ENCODE measurements around the gene ABCC6. TPM values are rescaled to one million over a fixed set of nuclear protein-coding genes. Genes with fewer than 3 reads are reported as not detected.
"Not testable (repeated sequence)": the region's sequence is repeated elsewhere in the genome, so short reads cannot be mapped to it uniquely, and the experiment has no call there.

The ABCC6 gene
- total and polyA plus RNA-seq, 2 of the 4 experiments (the other 2 are of a cell fraction), result 0.36 to 1.3 TPM

DNA sequence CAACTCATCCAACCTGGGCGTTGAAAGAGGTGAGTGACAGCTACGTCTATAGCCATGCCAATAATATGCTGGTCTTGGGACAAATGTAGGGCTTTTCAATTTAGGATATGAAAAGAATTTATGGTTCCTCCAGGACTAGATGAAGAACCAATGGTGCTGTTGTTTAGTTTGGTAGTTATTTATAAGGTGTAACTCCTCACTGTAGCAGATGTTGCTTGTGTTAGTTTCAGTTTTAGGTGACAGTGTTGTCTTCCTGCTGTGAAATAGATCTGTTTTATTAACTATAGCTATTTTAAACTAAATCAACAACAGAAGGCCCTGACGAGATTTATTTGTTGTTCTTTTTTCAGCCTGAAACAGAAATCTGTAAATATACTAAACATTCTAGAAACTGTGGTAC, 24.1 kb upstream of the ABCC6 start:
- H3K27ac ChIP-seq (ENCODE audit: insufficient read depth, low read length); H3K18ac ChIP-seq (ENCODE audit: low read depth, low read length); H3K14ac ChIP-seq (replicated peaks; ENCODE audit: low read depth, low read length); H2BK15ac ChIP-seq (ENCODE audit: low read depth, low read length); H2BK20ac ChIP-seq (ENCODE audit: low read depth, low read length); H3K23ac ChIP-seq (ENCODE audit: low read depth, low read length); H4K8ac ChIP-seq (ENCODE audit: low read depth in 2 of 2, low read length in 2 of 2); H3K9me3 ChIP-seq (ENCODE audit: control insufficient read depth, insufficient read depth, low read length); H2BK120ac ChIP-seq (ENCODE audit: low read depth, low read length); intact Hi-C loops (cut with micrococcal nuclease); in situ Hi-C loops (cut with MboI; ENCODE audit: low sequenced_read_pairs); H3K4me3 ChIP-seq (ENCODE audit: insufficient read depth, low read depth, low read length); H4K91ac ChIP-seq (ENCODE audit: insufficient read depth, low read depth, low read length); H3K56ac ChIP-seq (ENCODE audit: extremely low read depth, insufficient read depth, low read length); H3K27me3 ChIP-seq (ENCODE audit: control insufficient read depth, insufficient read depth, low read length); H3K4me2 ChIP-seq (ENCODE audit: low read depth, low read length); BruUV-seq (replicated peaks); H3K79me1 ChIP-seq (ENCODE audit: low read depth in 1 of 2, low read length in 2 of 2); H4K5ac ChIP-seq (ENCODE audit: low read depth, low read length); CTCF ChIA-PET; H2AK5ac ChIP-seq (ENCODE audit: low read depth, low read length); H2BK5ac ChIP-seq (ENCODE audit: low read depth, low read length, poor library complexity, severe bottlenecking); H3K4me1 ChIP-seq (ENCODE audit: control insufficient read depth, insufficient read depth, low read length); H3K9me1 ChIP-seq (ENCODE audit: insufficient read depth, low read length); H3K9ac ChIP-seq (ENCODE audit: low read depth, low read length); H2AK9ac ChIP-seq (replicated peaks; ENCODE audit: low read depth, low read length, poor library complexity); dilution Hi-C loops (cut with HindIII; ENCODE audit: low sequenced_read_pairs, unreplicated experiment); H3K36me3 ChIP-seq (ENCODE audit: control insufficient read depth, insufficient read depth, low read length); H3K4ac ChIP-seq (ENCODE audit: low read depth, low read length); POLR2A ChIA-PET (ENCODE audit: unreplicated experiment); H4K20me1 ChIP-seq (ENCODE audit: insufficient read depth, low read length); DNase-seq; H2AFZ ChIP-seq (replicated peaks; ENCODE audit: low read length, poor library complexity): not testable (repeated sequence)
- no CpG with 5 or more reads among the region's 3 CpGs for WGBS, 2 experiments (ENCODE audit: extremely low coverage in 2 of 2, insufficient read length in 1 of 2)
- ATAC-seq (ENCODE audit: low read depth), result peak; percentile 1; the same call in 1 of the 2 replicates

DNA sequence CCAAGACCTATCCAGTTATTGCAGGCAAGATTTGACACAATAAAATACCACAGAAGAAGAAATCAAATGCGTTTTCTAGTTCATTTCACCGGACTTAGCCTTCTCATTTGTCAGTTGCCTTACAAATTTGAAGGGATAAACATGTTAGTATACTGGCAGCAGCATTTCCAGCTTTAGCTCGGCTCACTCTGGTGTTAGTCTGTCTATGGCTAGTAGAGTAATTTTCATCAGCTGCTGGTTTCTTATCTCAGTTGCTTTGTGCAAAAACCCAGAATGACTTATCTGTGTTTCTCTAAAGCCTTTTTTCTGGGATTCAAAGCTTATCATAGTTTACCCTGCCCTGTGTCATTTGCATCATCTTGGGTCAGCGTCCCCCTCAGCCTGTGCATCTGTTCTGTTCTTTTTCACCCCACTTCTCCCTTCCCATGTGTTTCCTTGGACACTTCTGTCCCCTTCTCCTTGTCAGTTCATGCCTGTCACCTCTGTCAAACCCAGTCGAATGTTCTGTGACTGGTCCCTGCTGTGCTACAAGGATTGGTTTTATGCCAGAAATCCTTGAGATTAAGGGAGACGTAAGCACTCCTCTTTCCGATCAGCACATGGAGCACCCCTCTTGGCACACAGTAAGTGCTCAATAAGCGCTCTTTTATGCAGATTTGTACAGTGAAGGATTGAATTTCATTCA, 23.4 kb upstream of the ABCC6 start:
- H2BK120ac ChIP-seq (ENCODE audit: low read depth, low read length); BruUV-seq (replicated peaks); H3K14ac ChIP-seq (replicated peaks; ENCODE audit: low read depth, low read length); H4K8ac ChIP-seq (ENCODE audit: low read depth in 2 of 2, low read length in 2 of 2); H2AK9ac ChIP-seq (replicated peaks; ENCODE audit: low read depth, low read length, poor library complexity); H3K4me2 ChIP-seq (ENCODE audit: low read depth, low read length); H3K4me1 ChIP-seq (ENCODE audit: control insufficient read depth, insufficient read depth, low read length); H4K5ac ChIP-seq (ENCODE audit: low read depth, low read length); H2AFZ ChIP-seq (replicated peaks; ENCODE audit: low read length, poor library complexity); H3K18ac ChIP-seq (ENCODE audit: low read depth, low read length); H2BK15ac ChIP-seq (ENCODE audit: low read depth, low read length); H3K27me3 ChIP-seq (ENCODE audit: control insufficient read depth, insufficient read depth, low read length); H4K91ac ChIP-seq (ENCODE audit: insufficient read depth, low read depth, low read length); H3K56ac ChIP-seq (ENCODE audit: extremely low read depth, insufficient read depth, low read length); intact Hi-C loops (cut with micrococcal nuclease); H3K9ac ChIP-seq (ENCODE audit: low read depth, low read length); DNase-seq; H3K23ac ChIP-seq (ENCODE audit: low read depth, low read length); CTCF ChIA-PET; H3K4me3 ChIP-seq (ENCODE audit: insufficient read depth, low read depth, low read length); H2BK20ac ChIP-seq (ENCODE audit: low read depth, low read length); H4K20me1 ChIP-seq (ENCODE audit: insufficient read depth, low read length); H3K27ac ChIP-seq (ENCODE audit: insufficient read depth, low read length); POLR2A ChIA-PET (ENCODE audit: unreplicated experiment); in situ Hi-C loops (cut with MboI; ENCODE audit: low sequenced_read_pairs); H3K9me3 ChIP-seq (ENCODE audit: control insufficient read depth, insufficient read depth, low read length); H2BK5ac ChIP-seq (ENCODE audit: low read depth, low read length, poor library complexity, severe bottlenecking); dilution Hi-C loops (cut with HindIII; ENCODE audit: low sequenced_read_pairs, unreplicated experiment); H3K9me1 ChIP-seq (ENCODE audit: insufficient read depth, low read length); H3K4ac ChIP-seq (ENCODE audit: low read depth, low read length); H3K79me1 ChIP-seq (ENCODE audit: low read depth in 1 of 2, low read length in 2 of 2); H2AK5ac ChIP-seq (ENCODE audit: low read depth, low read length); H3K36me3 ChIP-seq (ENCODE audit: control insufficient read depth, insufficient read depth, low read length): not testable (repeated sequence)
- ATAC-seq (ENCODE audit: low read depth), result peak; percentile 19
- no CpG with 5 or more reads among the region's 8 CpGs for WGBS, 2 experiments (ENCODE audit: extremely low coverage in 2 of 2, insufficient read length in 1 of 2)

Measured in IMR-90 (cell line).